Ectodermal cell (in vitro differentiated cells): ENCODE results near the gene TUBGCP5. TPM values are rescaled to one million over a fixed set of nuclear protein-coding genes. Genes with fewer than 3 reads are reported as not detected.
"Not testable (repeated sequence)": the region's sequence is repeated elsewhere in the genome, so short reads cannot be mapped to it uniquely, and the experiment has no call there.

Experiments used
- H3K27ac ChIP-seq: 2 replicates; pipeline ENCODE4 v1.7.0; 2013; ENCODE audit warnings: mild to moderate bottlenecking, low read depth, low read length; ENCODE audit not compliant: insufficient read depth, poor library complexity, severe bottlenecking
- H3K27me3 ChIP-seq: 2 replicates; pipeline ENCODE4 v1.7.0; 2013; ENCODE audit warnings: mild to moderate bottlenecking, low read length; ENCODE audit not compliant: insufficient read depth, control insufficient read depth, poor library complexity, severe bottlenecking
- H3K36me3 ChIP-seq: one replicate; pipeline ENCODE4 v1.7.0; 2013; ENCODE audit warnings: low read length; ENCODE audit not compliant: control insufficient read depth, insufficient read depth
- H3K4me1 ChIP-seq: one replicate; pipeline ENCODE4 v1.7.0; 2013; ENCODE audit warnings: low read length; ENCODE audit not compliant: control insufficient read depth, insufficient read depth
- H3K4me3 ChIP-seq: 2 replicates; pipeline ENCODE4 v1.7.0; 2013; ENCODE audit warnings: low read depth, low read length, control low read depth; ENCODE audit not compliant: insufficient read depth
- H3K9me3 ChIP-seq: 2 replicates; pipeline ENCODE4 v1.7.0; 2013; ENCODE audit warnings: mild to moderate bottlenecking, low read length, moderate library complexity; ENCODE audit not compliant: control insufficient read depth
- WGBS, 2 experiments: methylation state at CpG; one replicate each; pipeline ENCODE4 v1.1.7; 2013; ENCODE audit warnings: missing lambda C conversion rate in 2 of 2; 5-methylcytosine and 5-hydroxymethylcytosine counted together
- polyA plus RNA-seq, 4 experiments: library from polyadenylated mRNA; stranded (reverse); fragments of 50-300 nt; gene quantifications; one replicate each; pipeline ENCODE4 v1.2.3, GENCODE V29; 2013

Gene TUBGCP5
- 27.2 TPM for polyA plus RNA-seq (2013, experiment 1 of 4)
- 29.9 TPM for polyA plus RNA-seq (2013, experiment 2 of 4)
- 23.0 TPM for polyA plus RNA-seq (2013, experiment 3 of 4)
- 25.5 TPM for polyA plus RNA-seq (2013, experiment 4 of 4)

DNA sequence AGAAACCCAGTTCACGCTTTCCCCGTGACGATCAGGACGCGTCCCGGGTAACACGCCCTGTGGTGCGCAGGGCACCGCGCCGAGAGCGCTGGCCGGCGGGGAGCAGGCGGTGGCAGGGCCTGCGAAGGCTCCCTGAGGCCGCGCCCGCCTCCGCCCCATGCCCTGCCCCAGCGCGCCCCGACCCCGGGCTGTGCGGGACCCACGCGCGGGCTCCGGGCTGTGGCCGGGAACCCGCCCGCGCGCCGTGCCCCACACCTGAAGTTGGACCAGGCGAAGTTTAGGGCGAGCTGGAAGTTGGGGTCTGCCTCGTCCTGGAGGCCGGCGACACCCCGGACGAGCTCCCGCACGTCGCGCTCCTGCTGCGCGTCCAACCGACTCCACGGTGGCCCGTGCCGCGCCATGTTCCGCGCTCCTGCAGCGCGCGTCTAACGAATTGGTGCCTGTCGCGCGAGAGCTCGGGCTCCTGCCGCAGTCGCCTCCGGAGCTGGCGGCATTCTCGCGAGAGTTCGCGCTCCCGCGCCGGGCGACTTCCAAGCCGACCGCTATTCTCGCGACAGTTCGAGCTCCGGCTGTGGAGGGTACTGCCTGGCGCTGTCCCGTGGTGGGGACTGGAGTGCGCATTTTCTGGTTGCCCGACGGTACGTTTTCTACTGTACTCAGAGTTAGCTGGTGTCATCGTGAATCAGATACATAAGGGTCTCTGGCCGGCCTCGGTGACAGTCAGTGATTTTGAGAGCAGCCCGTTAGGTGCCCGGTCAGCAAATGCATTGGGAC, at the start of gene TUBGCP5:
Gene TUBGCP5 (minus strand): TSS at position 427 of the 774 bp plus-strand sequence. CDS start 26 bp downstream, at position 401.
- Histone ChIP-seq H3K27ac (no peak within 1 kb of the TSS), H3K4me1 (no peaks in the 10 kb centered on the region), H3K36me3 (peaks cover 6% of the 10 kb centered on the region), H3K4me3 (peak within 1 kb of the TSS; percentile 66), H3K27me3 (no peaks in the 10 kb centered on the region), H3K9me3 (no peaks in the 10 kb centered on the region)
- WGBS, 2 experiments: 0% methylated on average over 92 of the region's 92 CpGs

DNA sequence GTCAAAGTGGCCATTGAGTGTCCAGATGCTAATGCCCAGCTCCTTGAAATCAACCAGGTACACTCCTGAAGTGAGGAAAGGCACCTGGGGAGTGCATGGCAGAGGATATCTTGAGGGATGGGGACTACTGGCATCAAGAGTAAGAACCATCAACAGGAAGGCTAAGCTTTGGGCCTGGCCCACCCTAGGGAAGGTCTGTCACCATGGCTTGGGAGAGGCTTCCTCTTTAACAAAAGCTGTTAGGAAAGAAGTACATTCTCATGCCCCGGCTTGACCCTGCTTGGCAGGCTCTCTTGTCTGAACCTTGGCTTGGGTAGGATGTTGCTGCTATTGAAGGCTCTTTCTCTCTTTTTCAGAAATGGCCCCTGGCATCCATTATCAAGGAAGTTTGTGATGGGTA, 43.7 kb upstream of the TUBGCP5 start:
- Histone ChIP-seq H3K27me3 (no peaks in the 10 kb centered on the region), H3K4me3 (no peak overlapping the region), H3K9me3 (no peaks in the 10 kb centered on the region), H3K36me3 (no peaks in the 10 kb centered on the region), H3K27ac (no peak overlapping the region), H3K4me1 (no peaks in the 10 kb centered on the region)
- WGBS, 2 experiments: 96 to 100% methylated on average over 1 of the region's 1 CpG

DNA sequence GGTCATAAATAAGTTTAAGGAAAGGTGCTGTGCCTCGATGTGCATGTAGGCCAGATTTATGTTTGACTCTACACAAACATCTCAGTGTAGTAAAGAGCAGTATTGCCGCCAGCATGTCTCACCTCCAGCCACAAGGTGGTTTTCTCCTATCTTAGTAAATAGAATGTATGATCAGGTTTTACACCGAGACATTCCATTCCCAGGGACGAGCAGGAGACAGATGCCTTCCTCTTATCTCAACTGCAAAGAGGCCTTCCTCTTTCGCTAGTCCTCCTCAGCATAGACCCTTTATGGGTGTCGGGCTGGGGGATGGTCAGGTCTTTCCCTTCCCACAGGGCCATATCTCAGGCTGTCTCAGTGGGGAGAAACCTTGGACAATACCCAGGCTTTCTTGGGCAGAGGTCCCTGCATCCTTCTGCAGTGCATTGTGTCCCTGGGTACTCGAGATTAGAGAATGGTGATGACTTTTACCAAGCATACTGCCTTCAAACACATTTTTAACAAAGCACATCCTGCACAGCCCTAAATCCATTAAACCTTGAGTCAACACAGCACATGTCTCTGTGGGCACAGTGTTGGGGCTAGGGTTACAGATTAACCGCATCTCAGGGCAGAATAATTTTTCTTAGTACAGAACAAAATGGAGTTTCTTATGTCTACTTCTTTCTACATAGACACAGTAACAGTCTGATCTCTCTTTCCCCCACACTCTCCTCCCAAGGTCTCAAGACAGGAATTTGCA, 42.8 kb upstream of the TUBGCP5 start:
- not testable (repeated sequence) for H3K27ac ChIP-seq, H3K4me3 ChIP-seq, H3K9me3 ChIP-seq, H3K36me3 ChIP-seq, H3K27me3 ChIP-seq, H3K4me1 ChIP-seq
- WGBS, 2 experiments: 88 to 90% methylated on average over 7 to 8 of the region's 8 CpGs

DNA sequence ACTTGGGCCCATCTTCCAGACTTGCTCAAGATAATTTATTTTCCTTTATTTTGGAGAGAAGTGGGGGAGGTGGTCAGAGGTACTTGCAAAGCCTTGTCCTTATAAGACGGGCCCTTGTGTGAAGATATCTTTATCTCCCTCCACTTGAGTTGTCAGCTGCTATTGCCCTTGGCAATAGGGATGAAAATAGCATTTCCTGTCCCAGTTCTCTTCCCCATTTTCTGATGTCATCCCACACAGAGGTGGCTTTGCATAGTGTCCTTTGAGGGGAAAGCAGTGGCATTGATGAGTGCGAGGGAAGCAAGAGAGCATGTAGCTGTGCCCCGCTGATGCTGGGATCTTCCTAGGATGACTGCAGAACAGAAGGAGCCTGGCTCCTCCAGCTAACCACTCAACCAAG, 41.9 kb upstream of the TUBGCP5 start:
- no peaks in the 10 kb centered on the region for H3K27me3 ChIP-seq
- H3K4me3 ChIP-seq: no peak overlapping the region
- H3K4me1 ChIP-seq: no peaks in the 10 kb centered on the region
- 88 to 96% methylated on average over 3 of the region's 3 CpGs for WGBS, 2 experiments
- H3K36me3 ChIP-seq: no peaks in the 10 kb centered on the region
- no peaks in the 10 kb centered on the region for H3K9me3 ChIP-seq
- H3K27ac ChIP-seq: no peak overlapping the region

DNA sequence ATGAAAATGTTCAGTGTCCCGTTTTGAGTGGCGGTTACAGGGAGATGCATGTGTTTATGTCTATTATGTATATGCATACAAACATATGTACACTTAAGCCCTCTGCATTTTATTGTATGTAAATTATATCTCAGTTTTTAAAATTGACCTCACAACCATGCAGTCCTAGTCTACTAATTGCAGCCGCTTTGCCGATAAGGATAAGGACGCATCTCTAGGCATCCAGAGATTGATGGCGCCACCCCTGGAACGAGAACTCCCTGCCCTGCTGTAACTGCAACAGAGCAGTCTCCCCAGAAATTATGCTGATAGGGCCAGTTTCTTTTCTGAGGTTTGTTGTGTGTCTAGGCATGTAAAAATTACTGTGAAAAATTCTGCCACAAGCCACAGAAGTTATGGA, 40.4 kb upstream of the TUBGCP5 start:
- H3K9me3 ChIP-seq: no peaks in the 10 kb centered on the region
- no peaks in the 10 kb centered on the region for H3K36me3 ChIP-seq
- no peak overlapping the region for H3K4me3 ChIP-seq
- H3K27ac ChIP-seq: no peak overlapping the region
- WGBS, 2 experiments: 93% methylated on average over 5 to 7 of the region's 7 CpGs
- H3K27me3 ChIP-seq: no peaks in the 10 kb centered on the region
- H3K4me1 ChIP-seq: no peaks in the 10 kb centered on the region

DNA sequence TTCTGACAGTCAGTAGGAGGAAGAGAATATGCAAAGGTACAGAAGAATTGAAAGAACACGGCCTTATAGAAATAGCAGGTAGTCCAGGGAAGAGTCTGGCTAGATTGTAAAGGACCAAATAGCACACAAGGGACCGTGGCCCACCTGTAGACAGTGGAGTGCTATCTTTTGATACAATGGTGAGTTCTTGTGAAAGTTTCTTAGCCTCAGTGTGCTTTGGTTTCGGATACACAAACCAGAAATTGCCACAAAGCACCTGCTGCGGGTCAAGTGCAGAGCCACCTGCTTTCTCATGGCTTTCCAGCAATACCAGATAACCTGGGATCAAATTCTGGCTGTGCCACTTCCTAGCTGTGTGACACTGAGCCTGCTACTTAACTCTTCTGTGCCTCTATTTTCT, 36.6 kb upstream of the TUBGCP5 start:
- WGBS, 2 experiments: 83 to 84% methylated on average over 4 of the region's 4 CpGs
- Histone ChIP-seq H3K9me3 (no peaks in the 10 kb centered on the region), H3K4me3 (no peak overlapping the region), H3K27ac (no peak overlapping the region), H3K36me3 (no peaks in the 10 kb centered on the region), H3K27me3 (no peaks in the 10 kb centered on the region), H3K4me1 (no peaks in the 10 kb centered on the region)

DNA sequence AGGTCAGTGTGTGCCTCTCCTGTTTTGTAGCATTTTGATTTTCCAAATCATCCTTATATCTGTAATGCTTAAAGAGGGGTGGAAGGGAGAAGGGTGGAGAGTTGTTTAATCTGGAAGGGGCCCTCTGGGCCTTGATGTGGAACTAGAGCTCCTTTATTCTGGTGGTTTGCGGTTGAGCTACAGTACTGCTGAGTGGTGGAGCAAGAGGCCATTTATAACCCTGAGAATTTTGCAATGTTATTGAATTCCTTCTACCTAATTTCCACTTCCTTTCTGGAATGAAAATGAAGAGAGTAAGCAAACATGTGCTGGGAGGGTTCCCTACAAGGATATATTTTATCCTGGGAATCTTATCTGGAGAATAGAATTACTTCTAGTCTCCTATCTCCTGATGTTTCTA, 35.3 kb upstream of the TUBGCP5 start:
- H3K36me3 ChIP-seq: no peaks in the 10 kb centered on the region
- 80 to 88% methylated on average over 1 of the region's 1 CpG for WGBS, 2 experiments
- no peak overlapping the region for H3K27ac ChIP-seq
- H3K9me3 ChIP-seq: no peaks in the 10 kb centered on the region
- H3K27me3 ChIP-seq: no peaks in the 10 kb centered on the region
- H3K4me3 ChIP-seq: no peak overlapping the region
- H3K4me1 ChIP-seq: no peaks in the 10 kb centered on the region

DNA sequence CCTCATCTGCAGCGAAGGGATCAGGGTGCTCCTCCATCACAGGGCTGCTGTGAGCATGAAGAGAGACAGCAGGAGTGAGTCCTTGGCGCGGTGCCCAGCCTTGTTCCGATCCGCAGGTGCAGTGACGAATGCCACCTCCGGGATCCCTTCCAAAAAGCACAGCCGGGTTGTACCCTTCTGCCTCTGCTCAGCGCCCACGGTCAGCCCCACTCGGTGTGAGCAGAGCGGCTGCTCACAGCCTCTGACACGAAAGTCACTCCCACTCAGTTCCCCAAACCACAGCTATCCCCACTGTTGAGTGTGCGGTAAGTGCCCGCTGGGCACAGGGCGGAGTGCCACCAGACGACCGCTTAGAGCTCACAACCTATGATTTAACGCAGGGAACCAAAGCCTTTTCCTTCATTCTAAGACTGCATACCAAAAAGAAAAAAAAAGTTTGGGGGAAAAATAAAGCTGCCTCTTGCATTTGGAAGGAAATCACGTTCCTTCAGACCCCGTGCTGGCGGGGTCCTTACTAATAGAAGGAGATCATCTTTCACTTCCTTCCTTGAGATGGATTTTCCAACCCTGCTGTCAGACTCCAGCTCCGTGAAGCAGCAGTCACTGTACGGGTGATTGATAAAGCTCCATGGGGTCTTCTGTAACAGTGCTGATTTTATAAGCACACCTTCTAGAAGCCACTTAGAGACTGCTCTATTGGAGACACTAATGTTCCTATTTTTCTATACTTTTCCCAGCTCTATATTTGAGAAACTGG, 34.7 kb upstream of the TUBGCP5 start:
- Histone ChIP-seq H3K36me3 (no peaks in the 10 kb centered on the region), H3K27me3 (no peaks in the 10 kb centered on the region), H3K27ac (no peak overlapping the region), H3K4me3 (no peak overlapping the region), H3K4me1 (no peaks in the 10 kb centered on the region), H3K9me3 (no peaks in the 10 kb centered on the region)
- WGBS, 2 experiments: 81 to 82% methylated on average over 24 of the region's 24 CpGs

DNA sequence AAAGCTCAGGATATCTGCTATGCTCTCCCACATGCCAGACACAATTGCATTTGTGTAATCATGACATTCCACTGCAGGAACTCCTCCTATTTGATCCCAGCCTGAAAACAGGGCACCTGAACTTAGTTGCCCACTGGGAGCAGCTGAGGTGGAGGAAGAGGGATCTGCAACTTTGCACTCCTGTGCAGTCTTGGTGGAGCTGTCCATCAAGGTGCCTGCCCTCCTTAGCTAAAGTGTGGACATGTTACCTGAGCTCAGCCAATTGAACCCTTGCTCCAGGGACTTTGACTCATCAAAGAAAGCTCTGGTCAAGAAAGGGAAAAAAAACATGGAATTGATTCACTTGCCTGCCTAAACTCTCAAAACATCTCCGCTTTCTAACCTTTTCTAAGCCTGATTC, 33.3 kb upstream of the TUBGCP5 start:
- H3K4me1 ChIP-seq: no peaks in the 10 kb centered on the region
- H3K27ac ChIP-seq: no peak overlapping the region
- no peak overlapping the region for H3K4me3 ChIP-seq
- 88 to 93% methylated on average over 1 of the region's 1 CpG for whole genome bisulfite sequencing, 2 experiments
- no peaks in the 10 kb centered on the region for H3K27me3 ChIP-seq
- H3K9me3 ChIP-seq: no peaks in the 10 kb centered on the region
- no peaks in the 10 kb centered on the region for H3K36me3 ChIP-seq
